IMR-90 (cell line): ENCODE measurements around the gene LTA. TPM values are rescaled to one million over a fixed set of nuclear protein-coding genes. Genes with fewer than 3 reads are reported as not detected.

Source experiments
- ATAC-seq: fragments of 200-7000 bp; cut with Tn5 transposase; 2 replicates; pipeline ENCODE4 v1.9.1; 2020; ENCODE audit warnings: low read depth, mild to moderate bottlenecking, moderate library complexity
- BruUV-seq: library from RNA; stranded (reverse); fragments of 400-500 nt; replicated peaks from 2 replicates; lab custom pipeline; 2021; lab: Mats Ljungman, UMichigan
- CTCF ChIA-PET: fragments of 300-600 bp; formaldehyde crosslinking; extraction: SDS; loops from one replicate; lab custom pipeline; 2021; ENCODE audit warnings: antibody characterized with exemption; lab: Yijun Ruan, JAX
- POLR2A ChIA-PET: fragments of 300-600 bp; sonication (Branson Sonifier 250); formaldehyde crosslinking; loops from one replicate; lab custom pipeline; 2022; ENCODE audit warnings: antibody characterized with exemption; ENCODE audit not compliant: unreplicated experiment; lab: Charles Lee
- DNase-seq: peaks from one replicate; pipeline ENCODE4 v3.0.0; 2013
- H2AFZ ChIP-seq: replicated peaks from 2 replicates; pipeline ENCODE3; 2013; ENCODE audit warnings: low read length, mild to moderate bottlenecking; ENCODE audit not compliant: poor library complexity
- H2AK5ac ChIP-seq: 2 replicates; pipeline ENCODE4 v1.6.1; 2013; ENCODE audit warnings: low read depth, low read length, inconsistent platforms
- H2AK9ac ChIP-seq: replicated peaks from 2 replicates; pipeline ENCODE3; 2013; ENCODE audit warnings: mild to moderate bottlenecking, low read depth, low read length, moderate library complexity; ENCODE audit not compliant: poor library complexity
- H2BK120ac ChIP-seq: 2 replicates; pipeline ENCODE4 v1.6.1; 2013; ENCODE audit warnings: low read depth, low read length, inconsistent platforms
- H2BK15ac ChIP-seq: 3 replicates; pipeline ENCODE4 v1.6.1; 2013; ENCODE audit warnings: low read depth, low read length, inconsistent platforms
- H2BK20ac ChIP-seq: 2 replicates; pipeline ENCODE4 v1.6.1; 2013; ENCODE audit warnings: low read depth, mild to moderate bottlenecking, inconsistent platforms, low read length, moderate library complexity
- H2BK5ac ChIP-seq: 2 replicates; pipeline ENCODE4 v1.6.1; 2013; ENCODE audit warnings: mild to moderate bottlenecking, low read depth, low read length, inconsistent platforms; ENCODE audit not compliant: poor library complexity, severe bottlenecking
- H3K14ac ChIP-seq: replicated peaks from 2 replicates; pipeline ENCODE4 v1.6.1; 2013; ENCODE audit warnings: low read depth, low read length, inconsistent platforms
- H3K18ac ChIP-seq: 2 replicates; pipeline ENCODE4 v1.6.1; 2013; ENCODE audit warnings: low read depth, low read length, control low read depth
- H3K23ac ChIP-seq: 2 replicates; pipeline ENCODE4 v1.6.1; 2013; ENCODE audit warnings: low read depth, low read length, inconsistent platforms
- H3K27ac ChIP-seq: 2 replicates; pipeline ENCODE4 v1.5.1; 2013; ENCODE audit warnings: mild to moderate bottlenecking, control low read depth, low read length; ENCODE audit not compliant: insufficient read depth
- H3K27me3 ChIP-seq: 2 replicates; pipeline ENCODE4 v1.6.1; 2013; ENCODE audit warnings: low read length; ENCODE audit not compliant: control insufficient read depth, insufficient read depth
- H3K36me3 ChIP-seq: 2 replicates; pipeline ENCODE4 v1.6.1; 2013; ENCODE audit warnings: low read length, mixed read lengths; ENCODE audit not compliant: control insufficient read depth, insufficient read depth
- H3K4ac ChIP-seq: 2 replicates; pipeline ENCODE4 v1.6.1; 2013; ENCODE audit warnings: low read depth, low read length, inconsistent platforms
- H3K4me1 ChIP-seq: 2 replicates; pipeline ENCODE4 v1.6.1; 2013; ENCODE audit warnings: low read length, mixed read lengths; ENCODE audit not compliant: control insufficient read depth, insufficient read depth
- H3K4me2 ChIP-seq: 2 replicates; pipeline ENCODE4 v1.6.1; 2013; ENCODE audit warnings: low read depth, mild to moderate bottlenecking, control low read depth, low read length, moderate library complexity
- H3K4me3 ChIP-seq: 2 replicates; pipeline ENCODE4 v1.5.1; 2013; ENCODE audit warnings: low read depth, mild to moderate bottlenecking, control low read depth, low read length, moderate library complexity; ENCODE audit not compliant: insufficient read depth
- H3K56ac ChIP-seq: 2 replicates; pipeline ENCODE4 v1.6.1; 2013; ENCODE audit warnings: low read length, inconsistent platforms; ENCODE audit not compliant: insufficient read depth; ENCODE audit errors: extremely low read depth
- H3K79me1 ChIP-seq, 2 experiments: 2 replicates each; pipeline ENCODE4 v1.6.1; 2013; ENCODE audit warnings: low read length in 2 of 2, inconsistent platforms in 1 of 2, low read depth in 1 of 2
- H3K9ac ChIP-seq: 2 replicates; pipeline ENCODE4 v1.6.1; 2013; ENCODE audit warnings: low read depth, low read length, control low read depth
- H3K9me1 ChIP-seq: 2 replicates; pipeline ENCODE4 v1.6.1; 2013; ENCODE audit warnings: low read length, inconsistent platforms; ENCODE audit not compliant: insufficient read depth
- H3K9me3 ChIP-seq: 2 replicates; pipeline ENCODE4 v1.6.1; 2013; ENCODE audit warnings: low read length; ENCODE audit not compliant: control insufficient read depth, insufficient read depth
- H4K20me1 ChIP-seq: 2 replicates; pipeline ENCODE4 v1.6.1; 2013; ENCODE audit warnings: low read length, inconsistent platforms; ENCODE audit not compliant: insufficient read depth
- H4K5ac ChIP-seq: 2 replicates; pipeline ENCODE4 v1.6.1; 2013; ENCODE audit warnings: mild to moderate bottlenecking, low read depth, low read length, control low read depth
- H4K8ac ChIP-seq, 2 experiments: 2 replicates each; pipeline ENCODE4 v1.6.1; 2013; ENCODE audit warnings: low read depth in 2 of 2, low read length in 2 of 2, control low read depth in 1 of 2, inconsistent platforms in 1 of 2
- H4K91ac ChIP-seq: 2 replicates; pipeline ENCODE4 v1.6.1; 2013; ENCODE audit warnings: low read depth, low read length, inconsistent platforms; ENCODE audit not compliant: insufficient read depth
- BHLHE40 ChIP-seq: fragments of 150-350 bp; IDR thresholded peaks from 2 replicates; pipeline ENCODE4 v1.6.1; 2016; ENCODE audit warnings: mild to moderate bottlenecking, low read depth, low read length
- CHD1 ChIP-seq: IDR thresholded peaks from 2 replicates; pipeline ENCODE4 v1.6.1; 2012; ENCODE audit warnings: low read depth, low read length, improper control_type of control experiment
- MAFK ChIP-seq: IDR thresholded peaks from 2 replicates; pipeline ENCODE4 v1.6.1; 2012; ENCODE audit warnings: low read depth, low read length, improper control_type of control experiment
- MAZ ChIP-seq: IDR thresholded peaks from 2 replicates; pipeline ENCODE4 v1.6.1; 2012; ENCODE audit warnings: low read depth, mild to moderate bottlenecking, low read length, improper control_type of control experiment, moderate library complexity, borderline replicate concordance
- MXI1 ChIP-seq: IDR thresholded peaks from 2 replicates; pipeline ENCODE4 v1.6.1; 2012; ENCODE audit warnings: low read depth, mild to moderate bottlenecking, low read length, moderate library complexity, borderline replicate concordance
- NFE2L2 ChIP-seq: fragments of 150-350 bp; IDR thresholded peaks from 2 replicates; pipeline ENCODE4 v1.6.1; 2016; ENCODE audit warnings: low read depth, mild to moderate bottlenecking, low read length
- POLR2A ChIP-seq: IDR thresholded peaks from 2 replicates; pipeline ENCODE4 v1.6.1; 2012; ENCODE audit warnings: mild to moderate bottlenecking, low read depth, low read length
- RAD21 ChIP-seq: IDR thresholded peaks from 2 replicates; pipeline ENCODE4 v1.6.1; 2012; ENCODE audit warnings: low read length, improper control_type of control experiment
- RFX5 ChIP-seq: IDR thresholded peaks from 2 replicates; pipeline ENCODE4 v1.8.0; 2012; ENCODE audit warnings: low read depth, mild to moderate bottlenecking, low read length, moderate library complexity
- SMC3 ChIP-seq: fragments of 150-350 bp; IDR thresholded peaks from 2 replicates; pipeline ENCODE4 v1.6.1; 2016; ENCODE audit warnings: low read depth, mild to moderate bottlenecking, antibody characterized with exemption, low read length, moderate library complexity
- USF2 ChIP-seq: fragments of 150-350 bp; IDR thresholded peaks from 2 replicates; pipeline ENCODE4 v1.6.1; 2017; ENCODE audit warnings: mild to moderate bottlenecking, antibody characterized with exemption, low read length, low read depth
- WGBS, 2 experiments: methylation state at CpG; one replicate each; pipeline versions ENCODE4 v1.1.5 to v1.1.7; 2013; ENCODE audit warnings: missing lambda C conversion rate in 2 of 2; ENCODE audit not compliant: insufficient read length in 1 of 2; ENCODE audit errors: extremely low coverage in 2 of 2; 5-methylcytosine and 5-hydroxymethylcytosine counted together
- dilution Hi-C: fragments of 300-500 bp; cut with HindIII; formaldehyde crosslinking; loops from one replicate; pipeline ENCODE4 v1.14.3; 2018; ENCODE audit warnings: low sequenced_read_pairs; ENCODE audit not compliant: unreplicated experiment
- in situ Hi-C: fragments of 300-500 bp; cut with MboI; formaldehyde crosslinking; loops from 3 replicates; pipeline ENCODE4 v1.14.3; 2019; ENCODE audit warnings: low sequenced_read_pairs, inconsistent platforms, mixed read lengths
- intact Hi-C: fragments of 100-400 bp; cut with micrococcal nuclease; formaldehyde crosslinking; loops from 2 replicates; pipeline ENCODE4 v1.10.0; 2022
- polyA plus RNA-seq, 3 experiments: library from polyadenylated mRNA; depleted of rRNA; stranded (reverse); fragments of >200 nt; gene quantifications; 2 replicates each; pipeline ENCODE4 v1.2.3, GENCODE V29; 2012; ENCODE audit warnings: low replicate concordance in 1 of 3
- total RNA-seq: library from RNA; depleted of rRNA; stranded (reverse); fragments of >200 nt; gene quantifications from 2 replicates; pipeline ENCODE4 v1.2.3, GENCODE V29; 2012
- TF ChIP-seq, protein P1 (sequence below): fragments of 150-350 bp; IDR thresholded peaks from 2 replicates; pipeline ENCODE4 v1.6.1; 2016; ENCODE audit warnings: low read depth, mild to moderate bottlenecking, low read length, moderate library complexity, borderline replicate concordance
- TF ChIP-seq, protein P2 (sequence below): conservative IDR thresholded peaks from 2 replicates; pipeline ENCODE4 v1.5.1; 2012; ENCODE audit warnings: mild to moderate bottlenecking, low read depth, low read length, improper control_type of control experiment

The LTA gene
- total and polyA plus RNA-seq, 2 of the 4 experiments (the other 2 are of a cell fraction), result not detected

DNA sequence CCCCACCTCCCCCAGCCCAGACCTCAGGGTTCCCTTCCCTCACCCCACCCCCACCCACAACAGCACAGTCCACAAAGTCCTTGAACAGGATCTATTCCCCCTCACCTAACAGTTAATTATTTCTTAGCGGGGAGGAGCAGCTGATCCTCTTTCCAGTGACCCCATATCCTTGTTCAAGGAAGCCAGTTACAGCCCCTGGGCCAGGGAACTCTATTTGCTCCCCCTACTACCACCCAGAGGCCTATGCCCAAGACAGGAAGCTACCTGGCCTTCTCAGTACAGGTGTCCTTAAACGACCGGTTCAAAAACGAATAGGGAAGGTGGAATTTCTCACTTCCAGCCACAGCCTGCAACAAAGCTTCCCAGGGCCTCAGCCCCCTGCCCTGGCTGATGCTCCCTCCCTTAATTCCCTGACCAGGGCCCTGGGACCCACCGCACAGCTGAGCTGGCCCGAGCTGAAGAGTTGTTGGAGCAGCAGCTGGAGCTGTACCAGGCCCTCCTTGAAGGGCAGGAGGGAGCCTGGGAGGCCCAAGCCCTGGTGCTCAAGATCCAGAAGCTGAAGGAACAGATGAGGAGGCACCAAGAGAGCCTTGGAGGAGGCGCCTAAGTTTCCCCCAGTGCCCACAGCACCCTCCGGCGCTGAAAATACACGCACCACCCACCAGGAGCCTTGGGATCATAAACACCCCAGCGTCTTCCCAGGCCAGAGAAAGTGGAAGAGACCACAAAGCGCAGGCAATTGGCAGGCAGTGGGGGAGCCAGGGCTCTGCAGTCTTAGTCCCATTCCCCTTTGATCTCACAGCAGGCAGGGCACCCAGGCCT, 42.5 kb upstream of the LTA start:
- no peak for ATAC-seq
- in situ Hi-C loops, result no loop called here
- intact Hi-C loops, result loop anchor here (5.0 kb wide), 1 partner anchor 37 kb away; no protein-coding TSS in a partner anchor
- Histone ChIP-seq H4K5ac (no peak overlapping the region), H3K9ac (no peak overlapping the region), H3K18ac (no peak overlapping the region), H2BK15ac (no peak overlapping the region), H3K23ac (no peak overlapping the region), H2BK5ac (no peak overlapping the region), H3K9me3 (no peaks in the 10 kb centered on the region), H3K4me3 (no peak overlapping the region), H2AK9ac (no peak overlapping the region), H2AFZ (no peak overlapping the region), H3K27ac (no peak overlapping the region), H3K4me1 (peaks cover 10% of the 10 kb centered on the region), H4K91ac (no peak overlapping the region), H3K56ac (no peak overlapping the region), H3K79me1 (peaks cover 18 to 61% of the 10 kb centered on the region in 2 experiments; a peak in 3 of 4 replicates), H4K8ac (no peak overlapping the region), H3K4me2 (no peak overlapping the region), H3K9me1 (peaks cover 20% of the 10 kb centered on the region), H3K27me3 (no peaks in the 10 kb centered on the region), H4K20me1 (peaks cover 59% of the 10 kb centered on the region), H2AK5ac (no peak overlapping the region), H2BK120ac (no peak overlapping the region), H3K14ac (no peak overlapping the region), H2BK20ac (no peak overlapping the region), H3K4ac (no peak overlapping the region), H3K36me3 (peaks cover 52% of the 10 kb centered on the region)
- BruUV-seq, result no TSS peak
- DNase-seq, result no peak
- ChIA-PET POLR2A (no interaction called here), CTCF (no interaction called here)
- TF ChIP-seq, protein P1, sequence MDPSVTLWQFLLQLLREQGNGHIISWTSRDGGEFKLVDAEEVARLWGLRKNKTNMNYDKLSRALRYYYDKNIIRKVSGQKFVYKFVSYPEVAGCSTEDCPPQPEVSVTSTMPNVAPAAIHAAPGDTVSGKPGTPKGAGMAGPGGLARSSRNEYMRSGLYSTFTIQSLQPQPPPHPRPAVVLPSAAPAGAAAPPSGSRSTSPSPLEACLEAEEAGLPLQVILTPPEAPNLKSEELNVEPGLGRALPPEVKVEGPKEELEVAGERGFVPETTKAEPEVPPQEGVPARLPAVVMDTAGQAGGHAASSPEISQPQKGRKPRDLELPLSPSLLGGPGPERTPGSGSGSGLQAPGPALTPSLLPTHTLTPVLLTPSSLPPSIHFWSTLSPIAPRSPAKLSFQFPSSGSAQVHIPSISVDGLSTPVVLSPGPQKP, result no peak
- TF ChIP-seq RFX5, result no peak
- no peak for TF ChIP-seq MXI1
- no peak for TF ChIP-seq CHD1
- TF ChIP-seq MAFK, result no peak
- TF ChIP-seq POLR2A, result no peak
- no peak for TF ChIP-seq BHLHE40
- no peak for TF ChIP-seq RAD21
- TF ChIP-seq USF2, result no peak
- TF ChIP-seq, protein P2, sequence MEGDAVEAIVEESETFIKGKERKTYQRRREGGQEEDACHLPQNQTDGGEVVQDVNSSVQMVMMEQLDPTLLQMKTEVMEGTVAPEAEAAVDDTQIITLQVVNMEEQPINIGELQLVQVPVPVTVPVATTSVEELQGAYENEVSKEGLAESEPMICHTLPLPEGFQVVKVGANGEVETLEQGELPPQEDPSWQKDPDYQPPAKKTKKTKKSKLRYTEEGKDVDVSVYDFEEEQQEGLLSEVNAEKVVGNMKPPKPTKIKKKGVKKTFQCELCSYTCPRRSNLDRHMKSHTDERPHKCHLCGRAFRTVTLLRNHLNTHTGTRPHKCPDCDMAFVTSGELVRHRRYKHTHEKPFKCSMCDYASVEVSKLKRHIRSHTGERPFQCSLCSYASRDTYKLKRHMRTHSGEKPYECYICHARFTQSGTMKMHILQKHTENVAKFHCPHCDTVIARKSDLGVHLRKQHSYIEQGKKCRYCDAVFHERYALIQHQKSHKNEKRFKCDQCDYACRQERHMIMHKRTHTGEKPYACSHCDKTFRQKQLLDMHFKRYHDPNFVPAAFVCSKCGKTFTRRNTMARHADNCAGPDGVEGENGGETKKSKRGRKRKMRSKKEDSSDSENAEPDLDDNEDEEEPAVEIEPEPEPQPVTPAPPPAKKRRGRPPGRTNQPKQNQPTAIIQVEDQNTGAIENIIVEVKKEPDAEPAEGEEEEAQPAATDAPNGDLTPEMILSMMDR, result no peak
- TF ChIP-seq NFE2L2, result no peak
- no peak for TF ChIP-seq SMC3
- TF ChIP-seq MAZ, result no peak
- no CpG with 5 or more reads among the region's 12 CpGs for WGBS, 2 experiments
- dilution Hi-C loops, result no loop called here
